Natural killer cell (primary cell): ENCODE results near the gene XRCC4. TPM values are rescaled to one million over a fixed set of nuclear protein-coding genes. Genes with fewer than 3 reads are reported as not detected.
"Not testable (repeated sequence)": the region's sequence is repeated elsewhere in the genome, so short reads cannot be mapped to it uniquely, and the experiment has no call there.

Experiments
- ATAC-seq, 3 donors: fragments of 150-1000 bp in 2 of 3; fragments of 200-7000 bp in 1 of 3; cut with Tn5 transposase; 1 replicate in 1 of 3; 2 replicates in 2 of 3; pipeline ENCODE4 v1.10.0; 2021; ENCODE audit warnings: mild to moderate bottlenecking in 2 of 3, moderate library complexity in 2 of 3
- DNase-seq, 2 donors: peaks; one replicate each; pipeline versions ENCODE4 v3.0.0 to v3.0.0-alpha.2; 2013 to 2021; ENCODE audit warnings: mixed read lengths in 1 of 2
- H3K27ac ChIP-seq: one replicate; pipeline ENCODE4 v1.5.1; 2013; ENCODE audit warnings: mild to moderate bottlenecking, low read length
- H3K27me3 ChIP-seq: one replicate; pipeline ENCODE4 v1.6.1; 2013; ENCODE audit warnings: low read length; ENCODE audit not compliant: control insufficient read depth, insufficient read depth
- H3K36me3 ChIP-seq: one replicate; pipeline ENCODE4 v1.6.1; 2013; ENCODE audit warnings: low read length; ENCODE audit not compliant: control insufficient read depth, insufficient read depth
- H3K4me1 ChIP-seq: one replicate; pipeline ENCODE4 v1.6.1; 2013; ENCODE audit warnings: low read length; ENCODE audit not compliant: control insufficient read depth, insufficient read depth
- H3K4me3 ChIP-seq: one replicate; pipeline ENCODE4 v1.5.1; 2013; ENCODE audit warnings: low read length
- H3K9me3 ChIP-seq: one replicate; pipeline ENCODE4 v1.6.1; 2013; ENCODE audit warnings: low read length; ENCODE audit not compliant: control insufficient read depth, insufficient read depth
- H3K27ac Mint-ChIP-seq, 2 donors: one replicate each; pipeline ENCODE4 v1.8.0; 2022; ENCODE audit warnings: mild to moderate bottlenecking in 2 of 2, mixed read lengths in 2 of 2, moderate library complexity in 1 of 2
- H3K27me3 Mint-ChIP-seq, 2 donors: one replicate each; pipeline ENCODE4 v1.8.0; 2022; ENCODE audit warnings: low read depth in 2 of 2, mixed read lengths in 2 of 2
- H3K36me3 Mint-ChIP-seq: one replicate; pipeline ENCODE4 v1.8.0; 2022; ENCODE audit warnings: mixed read lengths
- H3K4me1 Mint-ChIP-seq, 2 donors: one replicate each; pipeline ENCODE4 v1.8.0; 2022; ENCODE audit warnings: mixed read lengths in 2 of 2
- H3K4me3 Mint-ChIP-seq: one replicate; pipeline ENCODE4 v1.8.0; 2022; ENCODE audit warnings: mild to moderate bottlenecking, moderate library complexity, mixed read lengths
- H3K9me3 Mint-ChIP-seq, 2 donors: one replicate each; pipeline ENCODE4 v1.8.0; 2022; ENCODE audit warnings: mixed read lengths in 2 of 2
- CTCF ChIP-seq: fragments of 200-600 bp; IDR thresholded peaks from one replicate; pipeline ENCODE4 v1.8.0; 2022; ENCODE audit warnings: antibody characterized with exemption
- WGBS: methylation state at CpG from one replicate; pipeline ENCODE4 v1.1.7; 2013; ENCODE audit warnings: missing lambda C conversion rate; ENCODE audit not compliant: insufficient coverage; 5-methylcytosine and 5-hydroxymethylcytosine counted together
- intact Hi-C: fragments of 100-400 bp; cut with micrococcal nuclease; formaldehyde crosslinking; loops from one replicate; pipeline ENCODE4 v1.14.2; 2022
- total RNA-seq, 4 donors: library from RNA; stranded (reverse); fragments of 120-200 nt in 1 of 4; gene quantifications; one replicate each; pipeline versions ENCODE4 v1.2.3 to v1.2.4, GENCODE V29; 2013 to 2022

The XRCC4 gene
- total RNA-seq, 3 donors from 2014 or later (not counting 1 experiment from before 2014, with no cell fraction given) = 6.0 to 8.6 (median 7.0) TPM

- no peak overlapping the region for H3K27ac ChIP-seq
- TF ChIP-seq CTCF = no peak
- intact Hi-C loops = no loop called here
- Mint-ChIP-seq H3K27ac (no peak overlapping the region), H3K36me3 (no peaks in the 10 kb centered on the region), H3K27me3 (no peaks in the 10 kb centered on the region), H3K9me3 (no peaks in the 10 kb centered on the region), H3K4me1 (no peaks in the 10 kb centered on the region), H3K4me3 (no peak overlapping the region)
- no peak for ATAC-seq
- no peaks in the 10 kb centered on the region for H3K9me3 ChIP-seq
- H3K4me3 ChIP-seq = no peak overlapping the region
- no peak for DNase-seq
- no peaks in the 10 kb centered on the region for H3K4me1 ChIP-seq
- H3K36me3 ChIP-seq = no peaks in the 10 kb centered on the region
- H3K27me3 ChIP-seq = no peaks in the 10 kb centered on the region
- WGBS = 80% methylated on average over 1 of the region's 1 CpG
Measured at GRCh38 chr5:83255268-83255667, 177.9 kb downstream of the XRCC4 start.

DNA sequence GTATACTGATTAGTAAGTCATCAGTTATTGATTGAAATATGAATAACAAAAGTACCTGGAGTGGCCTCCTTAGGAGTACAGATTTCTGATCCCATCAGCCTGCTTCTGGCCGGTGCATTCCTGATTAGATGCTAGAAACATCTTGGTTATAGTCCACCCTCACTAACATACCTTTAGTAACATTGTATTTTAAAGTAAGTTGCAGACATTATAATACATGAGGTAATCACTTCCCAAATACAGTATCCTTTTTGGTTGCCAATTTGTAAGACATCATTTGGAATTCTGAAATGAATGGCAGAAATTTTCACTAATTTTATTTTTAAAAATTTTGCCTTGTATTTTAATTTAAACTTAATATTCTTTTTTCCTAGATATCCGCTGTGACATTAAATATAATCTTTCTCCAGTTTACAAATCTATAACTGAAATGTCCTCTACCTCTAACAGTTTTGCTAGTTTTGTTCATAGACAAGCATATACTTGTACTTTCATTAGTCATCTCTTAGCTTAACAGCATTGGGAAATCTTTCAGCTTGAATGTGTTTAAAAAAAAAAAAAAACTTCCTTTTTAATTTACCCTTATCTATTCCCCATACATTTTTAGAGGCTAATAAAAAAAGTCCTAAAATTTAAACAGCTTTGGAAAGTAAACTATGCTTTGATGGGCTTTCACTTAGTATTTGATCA, 178.9 kb downstream of the XRCC4 start:
- Histone ChIP-seq H3K27me3 (no peaks in the 10 kb centered on the region), H3K27ac (no peak overlapping the region), H3K9me3 (no peaks in the 10 kb centered on the region), H3K4me1 (no peaks in the 10 kb centered on the region), H3K4me3 (no peak overlapping the region), H3K36me3 (no peaks in the 10 kb centered on the region)
- no peak for TF ChIP-seq CTCF
- Mint-ChIP-seq H3K36me3 (no peaks in the 10 kb centered on the region), H3K9me3 (no peaks in the 10 kb centered on the region), H3K27me3 (no peaks in the 10 kb centered on the region), H3K4me1 (no peaks in the 10 kb centered on the region), H3K4me3 (no peak overlapping the region), H3K27ac (no peak overlapping the region)
- intact Hi-C loops = no loop called here
- DNase-seq (no peak), ATAC-seq (no peak)
- no CpG with 5 or more reads among the region's 2 CpGs for WGBS

GRCh38 chr5:83257684-83258083, 180.3 kb downstream of the XRCC4 start:
- H3K4me3 ChIP-seq, H3K27me3 ChIP-seq, H3K4me1 Mint-ChIP-seq, H3K27me3 Mint-ChIP-seq, intact Hi-C loops, H3K4me3 Mint-ChIP-seq, H3K27ac Mint-ChIP-seq, H3K4me1 ChIP-seq, H3K9me3 Mint-ChIP-seq, DNase-seq, ATAC-seq, H3K36me3 Mint-ChIP-seq, H3K36me3 ChIP-seq, H3K27ac ChIP-seq, H3K9me3 ChIP-seq: not testable (repeated sequence)
- WGBS = 100% methylated on average over 1 of the region's 2 CpGs

- ATAC-seq (no peak), DNase-seq (no peak)
- Histone ChIP-seq H3K4me3 (no peak overlapping the region), H3K36me3 (no peaks in the 10 kb centered on the region), H3K27ac (no peak overlapping the region), H3K9me3 (no peaks in the 10 kb centered on the region), H3K27me3 (no peaks in the 10 kb centered on the region), H3K4me1 (no peaks in the 10 kb centered on the region)
- WGBS = 61% methylated on average over 2 of the region's 2 CpGs
- Mint-ChIP-seq H3K36me3 (no peaks in the 10 kb centered on the region), H3K27ac (no peak overlapping the region), H3K4me3 (no peak overlapping the region), H3K4me1 (no peaks in the 10 kb centered on the region), H3K27me3 (no peaks in the 10 kb centered on the region), H3K9me3 (no peaks in the 10 kb centered on the region)
- no peak for TF ChIP-seq CTCF
- intact Hi-C loops = no loop called here
Measured at GRCh38 chr5:83265318-83265717, 188.0 kb downstream of the XRCC4 start.
